ENCODE data around the gene NHS.

GRCh38 chrX:17622331-17622730 is 247.3 kb downstream of the NHS start:
- TF ChIP-seq CTCF (IDR thresholded peaks at IDR 0.05; ENCODE audit: insufficient read depth, low read depth, low read length) (no peak), EZH2 (IDR thresholded peaks at IDR 0.05; ENCODE audit: insufficient read depth, low read length) (no peak)
